Smooth muscle cell (in vitro differentiated cells): ENCODE measurements around the gene EMSY. TPM values are rescaled to one million over a fixed set of nuclear protein-coding genes. Genes with fewer than 3 reads are reported as not detected.

Experiments used
- DNase-seq: peaks from one replicate; lab custom pipeline; 2025; ENCODE audit not compliant: unreplicated experiment; lab: John Stamatoyannopoulos, UW
- H2AFZ ChIP-seq: fragments of 200-600 bp; sonication (generic); 2 replicates; pipeline ENCODE4 v1.6.0; 2016; ENCODE audit warnings: antibody characterized with exemption, low read depth, mild to moderate bottlenecking
- H3F3A ChIP-seq: fragments of 200-600 bp; sonication (generic); 2 replicates; pipeline ENCODE4 v1.6.0; 2017; ENCODE audit warnings: antibody characterized with exemption, low read depth
- H3K27ac ChIP-seq: fragments of 200-600 bp; sonication (generic); 2 replicates; pipeline ENCODE4 v1.5.1; 2016; ENCODE audit warnings: low read depth, mild to moderate bottlenecking
- H3K27me3 ChIP-seq: fragments of 200-600 bp; sonication (generic); 2 replicates; pipeline ENCODE4 v1.6.1; 2016; ENCODE audit warnings: low read depth, mild to moderate bottlenecking
- H3K36me3 ChIP-seq: fragments of 200-600 bp; sonication (generic); 2 replicates; pipeline ENCODE4 v1.5.1; 2016; ENCODE audit warnings: low read depth
- H3K4me1 ChIP-seq: fragments of 200-600 bp; sonication (generic); 2 replicates; pipeline ENCODE4 v1.5.1; 2016; ENCODE audit warnings: low read depth
- H3K4me2 ChIP-seq: fragments of 200-600 bp; sonication (generic); 2 replicates; pipeline ENCODE4 v1.6.0; 2016; ENCODE audit warnings: mild to moderate bottlenecking
- H3K4me3 ChIP-seq: fragments of 200-600 bp; sonication (generic); 2 replicates; pipeline ENCODE4 v1.5.1; 2016; ENCODE audit warnings: mild to moderate bottlenecking
- H3K79me2 ChIP-seq: fragments of 200-600 bp; sonication (generic); 2 replicates; pipeline ENCODE4 v1.6.0; 2016; ENCODE audit warnings: low read depth, mild to moderate bottlenecking
- H3K9ac ChIP-seq: fragments of 200-600 bp; sonication (generic); 2 replicates; pipeline ENCODE4 v1.6.0; 2016; ENCODE audit warnings: low read depth
- H3K9me3 ChIP-seq: fragments of 200-600 bp; sonication (generic); replicated peaks from 2 replicates; pipeline ENCODE4 v1.5.1; 2016; ENCODE audit warnings: low read depth
- H4K20me1 ChIP-seq: fragments of 200-600 bp; sonication (generic); 2 replicates; pipeline ENCODE4 v1.6.0; 2016; ENCODE audit warnings: low read depth
- CTCF ChIP-seq: fragments of 200-600 bp; sonication (generic); IDR thresholded peaks from 2 replicates; pipeline ENCODE4 v1.5.1; 2017; ENCODE audit warnings: borderline replicate concordance, mild to moderate bottlenecking, antibody characterized with exemption; ENCODE audit not compliant: insufficient read depth, poor library complexity, severe bottlenecking
- WGBS: methylation state at CpG from one replicate; pipeline ENCODE4 v1.1.7; 2016; ENCODE audit warnings: low lambda C conversion rate; 5-methylcytosine and 5-hydroxymethylcytosine counted together
- polyA plus RNA-seq: library from polyadenylated mRNA; unstranded; fragments of >200 nt; fragmentation: Nextera tagmentation; extraction: Ambion mirVana; gene quantifications from 2 replicates; pipeline ENCODE4 v1.2.1, GENCODE V29; 2016
- total RNA-seq: library from RNA; depleted of rRNA; stranded (reverse); fragments of >200 nt; gene quantifications from 2 replicates; pipeline ENCODE4 v1.2.3, GENCODE V29; 2014

EMSY gene
- total and polyA plus RNA-seq, 2 experiments from 2014 or later: 14.5 to 26.0 TPM

- Histone ChIP-seq H3F3A (no peaks in the 10 kb centered on the region), H2AFZ (peak overlapping the region; percentile 88), H3K4me3 (peak overlapping the region; percentile 99), H3K27me3 (no peaks in the 10 kb centered on the region), H3K27ac (peak overlapping the region; percentile 92), H3K79me2 (peaks cover 37% of the 10 kb centered on the region), H3K4me1 (peaks cover 25% of the 10 kb centered on the region), H3K36me3 (no peaks in the 10 kb centered on the region), H3K9me3 (no peaks in the 10 kb centered on the region), H3K4me2 (peak overlapping the region; percentile 91), H3K9ac (peak overlapping the region; percentile 94), H4K20me1 (peaks cover 18% of the 10 kb centered on the region)
- WGBS: under 1% methylated on average over 10 of the region's 10 CpGs
- no peak for DNase-seq
- no peak for TF ChIP-seq CTCF
Measured at GRCh38 chr11:76444065-76444383, 794 bp upstream of the EMSY start.

- DNase-seq: peak; percentile 60
- Histone ChIP-seq H3F3A (no peaks in the 10 kb centered on the region), H3K4me1 (peaks cover 27% of the 10 kb centered on the region), H3K4me3 (peak overlapping the region; percentile 99), H2AFZ (peak overlapping the region; percentile 96), H3K27me3 (no peaks in the 10 kb centered on the region), H4K20me1 (peaks cover 24% of the 10 kb centered on the region), H3K4me2 (peak overlapping the region; percentile 91), H3K9ac (peak overlapping the region; percentile 98), H3K36me3 (no peaks in the 10 kb centered on the region), H3K9me3 (no peaks in the 10 kb centered on the region), H3K79me2 (peaks cover 43% of the 10 kb centered on the region), H3K27ac (peak overlapping the region; percentile 92)
- no peak for TF ChIP-seq CTCF
- 1% methylated on average over 44 of the region's 56 CpGs for WGBS
Measured at GRCh38 chr11:76445121-76446084, 585 bp downstream of the EMSY start.

GRCh38 chr11:76448506-76448905 lies 3.7 kb downstream of the EMSY start:
- WGBS: 75% methylated on average over 2 of the region's 2 CpGs
- peaks cover 33% of the 10 kb centered on the region for H3K4me1 ChIP-seq

More at GRCh38 chr11:76448506-76448905, 3.7 kb downstream of the EMSY start:
- Histone ChIP-seq H3K4me3 (no peak overlapping the region), H3K27ac (no peak overlapping the region), H3F3A (no peaks in the 10 kb centered on the region), H4K20me1 (peaks cover 31% of the 10 kb centered on the region), H3K79me2 (peaks cover 40% of the 10 kb centered on the region), H3K9me3 (no peaks in the 10 kb centered on the region), H2AFZ (no peak overlapping the region), H3K36me3 (no peaks in the 10 kb centered on the region), H3K4me2 (no peak overlapping the region), H3K9ac (no peak overlapping the region), H3K27me3 (no peaks in the 10 kb centered on the region)
- no peak for DNase-seq
- TF ChIP-seq CTCF: no peak
